ENCODE data around the gene NAT10.
"Not testable (repeated sequence)": the region's sequence is repeated elsewhere in the genome, so short reads cannot be mapped to it uniquely, and the experiment has no call there.

Gene NAT10

GRCh38 chr11:34105079-34105956 is at the start of gene NAT10:
TSS of gene NAT10 (plus strand) at chr11:34105629. CDS start at chr11:34108226, 2,597 bp downstream.
- DNase-seq, result peak; percentile 97

GRCh38 chr11:34056672-34057071 is 48.8 kb upstream of the NAT10 start:
- DNase-seq, result no peak

GRCh38 chr11:34063061-34063795 is 42.2 kb upstream of the NAT10 start:
- no peak for DNase-seq

DNA sequence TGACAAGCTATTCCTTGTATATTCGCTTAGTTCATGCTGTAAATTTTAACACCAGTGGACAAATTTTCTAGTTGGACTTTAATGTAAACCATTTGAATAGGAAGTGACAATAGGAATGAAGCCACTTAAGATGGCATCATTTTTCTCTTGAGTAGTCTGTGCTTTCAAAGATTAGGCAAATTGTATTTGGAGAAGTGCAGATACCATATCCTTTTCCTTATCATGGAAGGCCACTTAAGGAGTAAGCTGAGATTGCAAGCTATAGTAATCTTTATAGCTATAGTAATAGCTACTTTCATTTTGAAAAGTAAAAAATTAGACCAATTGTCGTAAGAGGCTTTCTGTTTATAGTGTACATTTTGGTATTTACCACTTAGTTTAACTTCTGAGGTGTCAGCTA is 41.1 kb upstream of the NAT10 start:
- DNase-seq, result no peak

DNA sequence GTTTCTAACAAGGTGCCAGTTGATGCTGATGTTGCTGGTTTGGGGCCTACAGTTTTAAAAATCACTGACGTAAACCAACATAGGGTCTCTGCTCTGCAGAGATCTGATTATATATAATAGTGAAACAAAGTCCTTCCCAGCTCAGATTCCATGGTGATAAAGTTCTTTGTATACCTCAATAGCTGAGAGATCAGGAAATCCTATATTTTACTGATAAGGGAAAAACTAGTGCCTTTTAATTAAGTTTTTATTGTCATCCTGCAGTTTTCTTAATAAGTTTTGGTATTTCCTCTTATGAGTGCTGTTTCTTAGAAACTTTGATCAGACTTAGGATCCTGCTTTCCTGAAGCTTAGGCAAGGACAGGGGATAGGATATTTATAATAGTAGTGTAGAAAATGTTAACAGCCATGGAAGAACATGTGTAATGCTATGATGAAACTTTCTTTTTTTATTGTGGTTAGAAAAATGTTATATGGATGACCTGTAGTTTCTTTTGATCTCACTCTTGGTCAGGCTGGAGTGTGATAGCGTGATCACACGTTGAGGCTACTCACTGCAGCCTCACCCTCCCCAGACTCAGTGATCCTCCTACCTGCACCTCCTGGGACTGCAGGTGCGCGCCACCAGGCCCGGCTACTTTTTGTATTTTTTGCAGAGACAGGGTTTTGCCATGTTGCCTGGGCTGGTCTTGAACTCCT is 39.8 kb upstream of the NAT10 start:
- peak; percentile 1 for DNase-seq

GRCh38 chr11:34066766-34067165 is 38.7 kb upstream of the NAT10 start:
- DNase-seq, result not testable (repeated sequence)

GRCh38 chr11:34067383-34068065 is 37.9 kb upstream of the NAT10 start:
- no peak for DNase-seq

DNA sequence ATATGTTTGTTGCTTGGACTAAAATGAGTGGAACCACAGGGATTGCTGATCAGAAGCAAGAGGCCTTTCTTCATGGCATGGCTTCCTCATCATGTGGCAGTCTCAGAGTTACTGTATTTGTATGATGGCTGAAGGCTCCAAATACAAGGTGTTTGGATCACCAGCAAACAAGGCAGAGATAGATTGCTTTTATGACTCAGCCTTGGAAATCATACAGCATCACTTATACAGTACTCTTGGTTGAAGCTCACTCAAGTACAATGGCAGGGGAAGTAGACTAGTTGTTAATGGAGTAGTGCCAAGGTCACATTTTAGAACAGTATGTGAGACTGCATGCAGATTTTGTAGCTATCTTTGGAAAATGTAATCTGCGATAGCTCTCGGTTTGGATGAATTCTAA is 37.3 kb upstream of the NAT10 start:
- no peak for DNase-seq

DNA sequence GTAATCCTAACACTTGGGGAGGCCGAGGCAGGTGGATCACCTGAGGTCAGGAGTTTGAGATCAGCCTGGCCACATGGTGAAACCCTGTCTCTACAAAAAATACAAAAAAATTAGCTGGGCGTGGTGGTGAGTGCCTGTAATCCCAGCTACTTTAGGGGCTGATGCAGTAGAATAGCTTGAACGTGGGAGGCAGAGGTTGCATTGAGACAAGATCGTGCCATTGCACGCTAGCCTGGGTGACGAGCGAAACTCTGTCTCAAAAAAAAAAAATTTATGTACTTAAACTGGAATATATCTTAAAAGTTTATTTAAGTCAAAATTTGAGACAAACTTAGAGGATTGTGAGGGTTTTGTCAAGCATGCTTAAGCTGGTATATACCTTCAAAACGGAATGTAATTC is 34.1 kb upstream of the NAT10 start:
- DNase-seq, result not testable (repeated sequence)

DNA sequence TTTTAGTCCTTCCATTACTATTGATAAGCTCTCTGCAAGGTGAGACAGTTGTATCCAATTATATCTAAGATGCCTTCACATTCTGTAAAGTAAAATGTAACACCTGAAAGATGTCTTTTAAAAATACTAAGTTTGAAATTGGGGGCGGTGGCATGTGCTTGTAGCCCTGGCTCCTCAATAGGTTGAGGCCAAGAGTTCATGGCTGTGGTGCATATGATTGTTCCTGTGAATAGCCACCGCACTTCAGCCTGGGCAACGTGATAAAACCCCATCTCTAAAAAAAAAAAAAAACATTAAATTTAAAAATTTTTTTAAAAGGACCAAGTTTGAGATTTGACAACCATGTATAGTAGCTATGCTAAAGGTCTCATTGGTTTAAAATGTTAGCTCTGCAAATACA is 33.4 kb upstream of the NAT10 start:
- DNase-seq, result no peak

DNA sequence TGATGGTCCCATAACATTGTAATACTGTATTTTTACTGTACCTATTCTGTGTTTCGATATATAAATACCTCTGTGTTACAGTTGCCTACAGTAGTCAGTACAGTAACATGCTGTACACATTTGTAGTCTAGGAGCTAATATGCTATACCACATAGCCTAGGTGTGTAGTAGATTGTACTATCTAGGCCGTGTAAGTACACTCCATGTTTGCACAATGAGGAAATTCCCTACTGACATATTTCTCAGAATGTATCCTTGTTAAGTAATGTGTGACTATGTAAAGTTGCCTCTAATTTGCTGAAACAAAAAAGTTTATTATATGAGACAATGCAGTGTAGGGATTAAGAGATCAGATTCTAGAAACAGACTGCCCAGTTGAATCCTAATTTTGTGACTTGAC is 32.6 kb upstream of the NAT10 start:
- DNase-seq, result no peak

GRCh38 chr11:34074391-34074790 is 31.0 kb upstream of the NAT10 start:
- DNase-seq, result no peak

- DNase-seq, result no peak
Measured at GRCh38 chr11:34075178-34075820, 30.1 kb upstream of the NAT10 start.

DNA sequence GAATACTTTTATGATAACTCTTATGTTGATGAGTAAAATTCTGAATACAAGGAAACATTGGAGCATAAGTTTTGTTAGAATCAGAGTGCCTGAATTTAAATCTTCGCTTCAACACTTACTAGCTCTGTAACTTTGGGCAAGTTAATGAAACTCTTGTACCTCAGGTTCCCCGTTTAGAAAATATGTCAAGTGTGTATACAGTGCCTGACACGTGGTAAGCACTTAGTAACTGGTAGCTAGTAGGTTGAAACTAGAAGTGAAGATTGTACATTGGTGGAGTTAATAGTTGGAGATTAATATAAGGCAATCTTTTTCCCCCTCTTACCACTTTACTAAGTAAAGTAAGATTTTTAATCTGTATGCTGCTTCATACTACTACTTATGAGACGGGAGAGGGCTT is 24.8 kb upstream of the NAT10 start:
- DNase-seq, result no peak

DNA sequence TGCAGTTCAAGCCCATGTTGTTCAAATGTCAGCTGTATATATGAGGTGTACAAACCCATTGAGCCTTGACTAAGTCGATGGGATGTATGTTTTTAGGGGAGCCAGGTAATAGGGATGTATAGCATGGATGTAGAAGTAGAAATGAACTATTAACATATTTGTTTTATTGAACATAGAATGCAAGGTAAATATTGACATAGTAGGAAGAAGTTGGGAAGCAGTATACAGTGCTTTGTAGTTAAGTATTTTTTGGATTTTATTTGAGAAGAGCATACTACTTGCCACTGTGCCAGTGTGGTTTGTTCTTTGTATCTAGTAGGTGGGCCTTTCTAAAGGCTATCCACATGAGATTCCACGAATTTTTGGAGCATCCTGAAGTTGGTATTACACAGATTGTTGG is 20.8 kb upstream of the NAT10 start:
- DNase-seq, result no peak

DNA sequence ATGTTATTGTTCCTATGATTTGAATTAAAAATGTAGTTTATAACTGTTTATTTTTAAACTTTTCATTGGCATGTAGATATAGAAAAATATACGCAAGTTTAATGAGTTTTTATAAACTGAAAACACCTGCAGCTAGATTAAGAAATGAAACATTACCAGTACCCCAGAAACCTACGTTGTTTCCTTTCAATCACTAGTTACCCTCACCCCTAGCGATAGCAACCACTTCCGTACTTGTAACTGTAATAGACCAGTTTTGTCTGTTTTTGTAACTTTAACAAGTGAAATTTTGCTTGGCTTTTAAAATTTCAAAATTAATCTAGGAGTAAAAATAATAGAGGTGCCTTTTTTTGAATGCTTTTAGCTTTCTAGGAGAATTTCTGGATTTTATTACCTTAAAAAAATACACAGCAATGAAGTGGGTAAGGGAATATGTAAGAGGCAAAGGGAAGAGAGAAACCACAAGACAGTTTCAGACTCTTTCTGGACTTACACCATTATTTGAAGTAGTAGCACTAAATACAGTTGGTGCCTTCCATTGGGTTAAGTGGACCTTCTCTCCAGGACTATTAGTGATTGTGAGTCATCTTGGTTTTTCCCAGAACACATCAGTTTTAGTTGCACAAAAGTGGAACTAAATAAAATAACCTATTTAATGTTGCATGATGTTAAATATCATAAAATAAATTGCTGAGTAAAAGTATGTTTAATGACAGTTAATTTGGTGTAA is 18.7 kb upstream of the NAT10 start:
- DNase-seq, result no peak

GRCh38 chr11:34091825-34092224 is 13.6 kb upstream of the NAT10 start:
- no peak for DNase-seq

DNA sequence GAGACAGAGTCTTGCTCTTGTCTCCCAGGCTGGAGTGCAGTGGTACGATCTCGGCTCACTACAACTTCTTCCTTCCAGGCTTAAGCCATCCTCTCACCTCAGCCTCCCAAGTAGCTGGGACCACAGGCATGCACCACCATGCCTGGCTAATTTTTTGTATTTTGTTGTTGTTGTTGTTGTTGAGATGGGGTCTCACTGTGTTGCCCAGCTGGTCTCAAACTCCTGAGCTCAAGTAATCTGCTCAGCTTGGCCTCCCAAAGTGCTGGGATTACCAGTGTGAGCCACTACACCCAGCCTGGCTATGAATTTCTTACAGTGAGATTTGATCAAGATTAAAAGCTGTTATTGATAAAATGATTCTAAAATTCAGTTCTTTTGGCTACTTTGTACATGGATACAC is 10.5 kb upstream of the NAT10 start:
- DNase-seq, result not testable (repeated sequence)

DNA sequence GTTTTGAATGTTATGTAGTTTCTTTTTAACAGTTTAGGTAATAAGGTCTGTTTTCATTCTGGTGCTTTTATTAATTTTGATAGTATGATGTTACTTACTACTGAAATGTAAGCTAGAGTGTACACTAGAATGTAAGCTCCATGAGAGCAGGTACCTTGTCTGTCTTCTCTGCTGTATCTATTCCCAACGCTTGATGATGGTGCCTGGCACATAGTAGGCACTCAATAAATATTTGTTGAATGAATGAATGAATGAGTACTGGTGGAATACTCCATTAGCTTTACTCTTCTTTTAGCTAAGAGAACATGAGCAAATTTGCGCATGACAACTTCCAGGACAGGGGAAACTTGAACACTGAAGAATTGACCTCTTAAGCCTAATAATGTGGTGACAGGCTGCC is 6.6 kb upstream of the NAT10 start:
- no peak for DNase-seq

- DNase-seq, result no peak
Measured at GRCh38 chr11:34104680-34105078, 750 bp upstream of the NAT10 start.

GRCh38 chr11:34105957-34106504 is 602 bp downstream of the NAT10 start:
- DNase-seq, result no peak
